BE2C (cell line): Measurements from ENCODE around the gene GLYATL1B.
"Not testable (repeated sequence)": the region's sequence is repeated elsewhere in the genome, so short reads cannot be mapped to it uniquely, and the experiment has no call there.

Experiments used
- DNase-seq: peaks from one replicate; pipeline ENCODE4 v3.0.0-alpha.2; 2020
- H3K27me3 ChIP-seq: fragments of 250-450 bp; sonication (Bioruptor Pico); 2 replicates; pipeline ENCODE4 v1.5.1; 2020; ENCODE audit warnings: mild to moderate bottlenecking
- H3K36me3 ChIP-seq: fragments of 250-450 bp; sonication (Bioruptor Pico); 2 replicates; pipeline ENCODE4 v1.5.1; 2020; ENCODE audit warnings: mild to moderate bottlenecking
- H3K4me1 ChIP-seq: fragments of 250-450 bp; sonication (Bioruptor Pico); 2 replicates; pipeline ENCODE4 v1.5.1; 2020
- H3K4me3 ChIP-seq: 2 replicates; pipeline ENCODE4 v1.5.1; 2011; ENCODE audit warnings: low read depth, low read length
- H3K9me3 ChIP-seq: fragments of 250-450 bp; sonication (Bioruptor Pico); 2 replicates; pipeline ENCODE4 v1.5.1; 2020
- CTCF ChIP-seq: IDR thresholded peaks from 2 replicates; pipeline ENCODE4 v1.5.1; 2012; ENCODE audit warnings: mild to moderate bottlenecking, low read depth, low read length

The GLYATL1B gene

GRCh38 chr11:59112494-59112893, 26.4 kb downstream of the GLYATL1B start:
- no peak for DNase-seq
- no peaks in the 10 kb centered on the region for H3K36me3 ChIP-seq
- TF ChIP-seq CTCF, result no peak

GRCh38 chr11:59114344-59114743, 28.2 kb downstream of the GLYATL1B start:
- DNase-seq, result no peak
- Histone ChIP-seq H3K27me3 (no peaks in the 10 kb centered on the region), H3K4me3 (no peak overlapping the region), H3K4me1 (no peaks in the 10 kb centered on the region), H3K9me3 (no peaks in the 10 kb centered on the region), H3K36me3 (no peaks in the 10 kb centered on the region)
- TF ChIP-seq CTCF, result no peak

More at GRCh38 chr11:59112494-59112893, 26.4 kb downstream of the GLYATL1B start:
- H3K4me3 ChIP-seq, result no peak overlapping the region
- H3K4me1 ChIP-seq, result no peaks in the 10 kb centered on the region
- H3K27me3 ChIP-seq, result no peaks in the 10 kb centered on the region
- H3K9me3 ChIP-seq, result no peaks in the 10 kb centered on the region

GRCh38 chr11:59115553-59115952, 29.4 kb downstream of the GLYATL1B start:
- DNase-seq, result no peak
- no peaks in the 10 kb centered on the region for H3K4me1 ChIP-seq
- H3K9me3 ChIP-seq, result no peaks in the 10 kb centered on the region
- no peaks in the 10 kb centered on the region for H3K27me3 ChIP-seq
- TF ChIP-seq CTCF, result no peak
- no peak overlapping the region for H3K4me3 ChIP-seq
- H3K36me3 ChIP-seq, result no peaks in the 10 kb centered on the region

- no peak for DNase-seq
- Histone ChIP-seq H3K4me1 (no peaks in the 10 kb centered on the region), H3K36me3 (no peaks in the 10 kb centered on the region), H3K4me3 (no peak overlapping the region), H3K27me3 (no peaks in the 10 kb centered on the region), H3K9me3 (no peaks in the 10 kb centered on the region)
- TF ChIP-seq CTCF, result no peak
These were observed 31.7 kb downstream of the GLYATL1B start for GRCh38 chr11:59117774-59118173.

GRCh38 chr11:59119826-59120225, 33.7 kb downstream of the GLYATL1B start:
- Histone ChIP-seq H3K4me1 (no peaks in the 10 kb centered on the region), H3K9me3 (no peaks in the 10 kb centered on the region), H3K4me3 (no peak overlapping the region), H3K36me3 (no peaks in the 10 kb centered on the region; the same call in 1 of the 2 replicates), H3K27me3 (no peaks in the 10 kb centered on the region)
- DNase-seq, result no peak
- TF ChIP-seq CTCF, result no peak

GRCh38 chr11:59135648-59136461, 49.7 kb downstream of the GLYATL1B start:
- Histone ChIP-seq H3K4me1 (no peaks in the 10 kb centered on the region), H3K27me3 (no peaks in the 10 kb centered on the region), H3K36me3 (no peaks in the 10 kb centered on the region), H3K9me3 (no peaks in the 10 kb centered on the region), H3K4me3 (no peak overlapping the region)
- peak; percentile 72 for DNase-seq
- TF ChIP-seq CTCF, result peak; percentile 85

GRCh38 chr11:59136551-59136950, 50.4 kb downstream of the GLYATL1B start:
- not testable (repeated sequence) for H3K4me1 ChIP-seq, H3K36me3 ChIP-seq, DNase-seq, H3K9me3 ChIP-seq, H3K27me3 ChIP-seq, H3K4me3 ChIP-seq
